Putamen (tissue), 1 donor: ENCODE measurements around the gene NCOA3.
A peak's percentile ranks its signal among the peaks of the same experiment; 100 is the strongest.

Experiments used
- DNase-seq: peaks from one replicate; pipeline ENCODE4 v3.0.0-alpha.2; 2016; ENCODE audit warnings: low spot score

NCOA3 gene

GRCh38 chr20:47638851-47639250 is 137.2 kb downstream of the NCOA3 start:
- no peak for DNase-seq

GRCh38 chr20:47642118-47642517 is 140.4 kb downstream of the NCOA3 start:
- no peak for DNase-seq

GRCh38 chr20:47642624-47643023 is 140.9 kb downstream of the NCOA3 start:
- no peak for DNase-seq

- no peak for DNase-seq
These were observed 143.9 kb downstream of the NCOA3 start for GRCh38 chr20:47645632-47646031.

- DNase-seq = no peak
These were observed 146.3 kb downstream of the NCOA3 start for GRCh38 chr20:47647994-47648393.

- no peak for DNase-seq
These were observed 147.3 kb downstream of the NCOA3 start for GRCh38 chr20:47648943-47649342.

- DNase-seq = no peak
These were observed 150.6 kb downstream of the NCOA3 start for GRCh38 chr20:47652301-47652700.

- no peak for DNase-seq
These were observed 151.1 kb downstream of the NCOA3 start for GRCh38 chr20:47652794-47653193.

- DNase-seq = no peak
These were observed 152.2 kb downstream of the NCOA3 start for GRCh38 chr20:47653869-47654268.

- no peak for DNase-seq
These were observed 152.7 kb downstream of the NCOA3 start for GRCh38 chr20:47654370-47654769.

- DNase-seq = no peak
These were observed 153.9 kb downstream of the NCOA3 start for GRCh38 chr20:47655635-47656034.

- DNase-seq = no peak
These were observed 154.6 kb downstream of the NCOA3 start for GRCh38 chr20:47656318-47656717.

- no peak for DNase-seq
These were observed 158.4 kb downstream of the NCOA3 start for GRCh38 chr20:47659904-47660601.

- DNase-seq = no peak
These were observed 158.9 kb downstream of the NCOA3 start for GRCh38 chr20:47660602-47660905.

GRCh38 chr20:47660983-47661700 is 159.5 kb downstream of the NCOA3 start:
- DNase-seq = no peak

- DNase-seq = no peak
These were observed 160.0 kb downstream of the NCOA3 start for GRCh38 chr20:47661714-47662113.

GRCh38 chr20:47662483-47663353 is 161.0 kb downstream of the NCOA3 start:
- DNase-seq = no peak

GRCh38 chr20:47663354-47664067 is 161.8 kb downstream of the NCOA3 start:
- DNase-seq = peak; percentile 60

GRCh38 chr20:47664068-47664437 is 162.4 kb downstream of the NCOA3 start:
- DNase-seq = no peak

GRCh38 chr20:47664744-47665143 is 163.1 kb downstream of the NCOA3 start:
- no peak for DNase-seq

GRCh38 chr20:47665221-47665991 is 163.7 kb downstream of the NCOA3 start:
- DNase-seq = no peak

GRCh38 chr20:47666304-47666703 is 164.6 kb downstream of the NCOA3 start:
- DNase-seq = no peak
